Measurements from ENCODE around the gene IQGAP2. TPM values are rescaled to one million over a fixed set of nuclear protein-coding genes. Genes with fewer than 3 reads are reported as not detected.
A peak's percentile ranks its signal among the peaks of the same experiment; 100 is the strongest.

The IQGAP2 gene
- total and polyA plus RNA-seq, 2 donors (not counting 1 experiment from before 2014, with no cell fraction given), result 8.1 to 15.0 TPM

- ChIA-PET POLR2A (interaction anchor here (1.4 kb wide), 1 partner anchor 53 kb away, joined by 5 read pairs; no protein-coding TSS in a partner anchor), CTCF (interaction anchor here (1.1 to 5.3 kb wide), 4 partner anchors 9 to 198 kb away, joined by 3 to 43 read pairs (median 4); no protein-coding TSS in a partner anchor)
- peak overlapping the region; percentile 83 for H3K27ac Mint-ChIP-seq
- H3K9me3 Mint-ChIP-seq (ENCODE audit: insufficient read depth), result no peaks in the 10 kb centered on the region
- Histone ChIP-seq H3K4me3 (ENCODE audit: control extremely low read depth in 1 of 5, extremely low read depth in 1 of 5, insufficient read depth in 1 of 5, low read depth in 2 of 5, low read length in 4 of 5) (peak overlapping the region; percentile 61 to 78 (median 70)), H3K4me2 (replicated peaks; ENCODE audit: low read depth, low read length, poor library complexity, severe bottlenecking) (peak overlapping the region; percentile 95), H3K9me3 (ENCODE audit: control extremely low read depth in 1 of 3, control insufficient read depth in 2 of 3, insufficient read depth in 1 of 3, low read length in 2 of 3) (peaks cover 0 to 2% (median 0%) of the 10 kb centered on the region in 3 donors), H3K79me2 (ENCODE audit: control insufficient read depth, insufficient read depth, low read length) (peaks cover 18% of the 10 kb centered on the region), H4K20me1 (ENCODE audit: control insufficient read depth, insufficient read depth, low read length, poor library complexity, severe bottlenecking) (no peaks in the 10 kb centered on the region), H3K9ac (ENCODE audit: low read length) (peak overlapping the region; percentile 79), H3K4me1 (ENCODE audit: control insufficient read depth in 2 of 2, insufficient read depth in 2 of 2, low read length in 2 of 2) (peaks cover 23 to 45% of the 10 kb centered on the region in 2 donors), H2AFZ (ENCODE audit: insufficient read depth, low read depth, low read length, poor library complexity, severe bottlenecking) (peak overlapping the region; percentile 73), H3K36me3 (replicated peaks in 1 of 2; ENCODE audit: control extremely low read depth in 1 of 2, control insufficient read depth in 1 of 2, extremely low read depth in 1 of 2, insufficient read depth in 2 of 2, low read length in 1 of 2) (no peaks in the 10 kb centered on the region), H3K27me3 (replicated peaks in 1 of 4; ENCODE audit: control extremely low read depth in 1 of 4, control insufficient read depth in 3 of 4, insufficient read depth in 4 of 4, low read length in 3 of 4) (peaks cover 0 to 4% (median 0%) of the 10 kb centered on the region in 4 experiments), H3K27ac (ENCODE audit: low read length in 2 of 2) (peak overlapping the region; percentile 95 to 96)
- TF ChIP-seq CTCF (IDR thresholded peaks at IDR 0.05), result no peak
- no peak for TF ChIP-seq EZH2 (IDR thresholded peaks at IDR 0.05; ENCODE audit: borderline replicate concordance, insufficient read depth, low read depth, low read length, poor library complexity, severe bottlenecking)
- WGBS (ENCODE audit: insufficient coverage), result 5% methylated on average over 19 of the region's 21 CpGs
- H3K4me3 Mint-ChIP-seq, result peak overlapping the region; percentile 82
- no peak for ATAC-seq (ENCODE audit: low read depth)
- H3K4me1 Mint-ChIP-seq, result peaks cover 49% of the 10 kb centered on the region
- peak; percentile 67 for DNase-seq
- no peaks in the 10 kb centered on the region for H3K27me3 Mint-ChIP-seq
- intact Hi-C loops (cut with micrococcal nuclease), result loop anchor here (5.0 to 10.0 kb wide), 5 partner anchors 67 to 1067 kb away; partner anchors contain the start of genes AGGF1, CERT1, HMGCR and POC5
Measured at GRCh38 chr5:76404223-76405211, 1.4 kb downstream of the IQGAP2 start.
